CD4-positive, alpha-beta T cell treated with Interleukin-21 for 1 hour (primary cell): ENCODE results near the gene NPC1.
A peak's percentile ranks its signal among the peaks of the same experiment; 100 is the strongest.
"Not testable (repeated sequence)": the region's sequence is repeated elsewhere in the genome, so short reads cannot be mapped to it uniquely, and the experiment has no call there.

Experiments
- DNase-seq: peaks from one replicate; pipeline ENCODE4 v3.0.0-alpha.2; 2020

Gene NPC1

DNA sequence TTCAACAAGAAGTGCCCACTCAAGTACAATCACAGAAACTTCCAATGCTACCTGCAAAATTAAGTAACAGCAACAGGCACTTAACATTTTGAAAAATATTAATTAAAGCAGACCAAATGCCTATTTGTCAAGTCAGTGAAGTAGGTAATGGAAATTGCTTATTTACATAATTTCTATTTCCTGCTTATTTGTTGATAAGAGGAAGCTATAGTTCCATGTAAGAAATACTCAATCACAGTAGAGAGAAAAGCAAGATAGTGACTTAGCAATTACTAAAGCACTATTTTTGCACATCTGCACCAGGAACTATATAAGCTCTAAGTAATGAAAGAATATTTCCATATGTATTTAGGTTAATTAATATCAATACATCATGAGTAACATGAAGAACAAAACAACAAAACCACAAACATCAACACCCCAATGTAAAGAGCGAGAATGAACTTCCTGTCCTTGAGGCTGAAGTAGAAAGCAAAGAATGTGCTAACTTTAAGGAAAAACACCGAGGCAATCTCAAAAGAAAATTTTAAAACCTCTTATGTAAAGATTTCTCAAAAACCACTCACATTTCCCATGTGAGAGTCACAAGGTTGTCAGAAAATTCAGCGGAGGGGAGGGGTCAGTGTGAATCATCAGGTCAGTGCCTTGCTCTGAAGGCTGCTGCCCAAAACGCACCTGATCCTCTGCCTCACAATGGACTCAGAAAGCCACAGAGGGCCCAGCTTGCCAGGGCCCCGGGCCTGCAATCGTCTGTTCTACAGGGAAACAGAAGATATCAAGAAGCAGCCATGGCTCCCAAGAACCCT lies 12.5 kb downstream of the NPC1 start:
- peak; percentile 55 for DNase-seq

DNA sequence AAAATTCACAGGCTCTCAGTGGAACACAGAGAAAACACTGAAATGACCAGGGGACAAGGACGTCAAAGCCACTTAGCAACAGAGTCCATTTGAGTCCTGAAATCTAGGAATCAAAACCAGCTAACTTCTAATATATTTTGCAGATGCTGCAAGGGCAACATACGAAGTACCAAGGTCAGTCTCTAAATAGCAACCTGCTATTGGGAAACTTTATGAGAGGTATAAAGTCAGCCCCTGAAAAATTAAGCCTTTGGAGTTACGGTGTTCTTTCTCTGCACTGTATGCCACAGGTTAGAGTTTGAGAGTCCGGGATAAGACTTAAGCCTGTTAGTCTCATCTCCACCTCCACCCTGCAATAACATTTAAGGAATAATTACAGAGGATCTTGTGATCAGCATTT lies 13.3 kb downstream of the NPC1 start:
- DNase-seq, result no peak

DNA sequence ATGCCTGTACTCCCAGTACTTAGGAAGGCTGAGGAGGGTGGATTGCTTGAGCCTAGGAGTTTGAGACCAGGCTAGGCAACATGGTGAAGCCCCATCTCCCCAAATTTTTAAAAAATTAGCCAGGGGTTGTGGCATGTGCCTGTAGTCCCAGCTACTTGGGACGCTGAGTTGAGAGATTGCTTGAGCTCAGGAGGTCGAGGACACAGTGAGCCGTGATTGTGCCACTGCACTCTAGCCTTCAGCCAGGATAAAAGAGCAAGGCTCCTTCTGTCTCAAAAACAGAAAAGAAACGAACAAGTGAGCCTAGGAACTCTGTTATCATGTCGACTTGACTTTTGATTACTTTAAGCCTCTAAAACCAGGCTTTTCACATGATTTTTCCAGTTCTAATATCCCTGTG lies 13.7 kb downstream of the NPC1 start:
- no peak for DNase-seq

DNA sequence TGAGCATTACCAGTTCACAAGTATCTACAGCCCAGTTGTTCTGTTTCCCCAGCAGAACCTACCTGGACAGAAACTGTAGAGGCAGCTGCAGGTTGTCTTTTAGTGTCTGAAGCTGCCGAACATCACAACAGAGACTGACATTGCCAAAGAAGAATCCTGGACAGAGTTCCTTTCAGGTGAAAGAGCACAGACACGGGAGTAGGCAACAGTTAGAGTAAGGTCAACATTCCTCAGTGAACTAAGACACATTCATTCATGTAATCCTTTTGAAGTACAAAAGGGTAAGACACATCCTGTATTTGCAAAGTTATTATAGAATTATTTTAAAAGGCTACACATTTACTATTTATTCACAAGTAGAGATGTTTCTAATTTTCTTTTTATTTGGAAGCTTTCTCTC lies 14.3 kb downstream of the NPC1 start:
- no peak for DNase-seq

DNA sequence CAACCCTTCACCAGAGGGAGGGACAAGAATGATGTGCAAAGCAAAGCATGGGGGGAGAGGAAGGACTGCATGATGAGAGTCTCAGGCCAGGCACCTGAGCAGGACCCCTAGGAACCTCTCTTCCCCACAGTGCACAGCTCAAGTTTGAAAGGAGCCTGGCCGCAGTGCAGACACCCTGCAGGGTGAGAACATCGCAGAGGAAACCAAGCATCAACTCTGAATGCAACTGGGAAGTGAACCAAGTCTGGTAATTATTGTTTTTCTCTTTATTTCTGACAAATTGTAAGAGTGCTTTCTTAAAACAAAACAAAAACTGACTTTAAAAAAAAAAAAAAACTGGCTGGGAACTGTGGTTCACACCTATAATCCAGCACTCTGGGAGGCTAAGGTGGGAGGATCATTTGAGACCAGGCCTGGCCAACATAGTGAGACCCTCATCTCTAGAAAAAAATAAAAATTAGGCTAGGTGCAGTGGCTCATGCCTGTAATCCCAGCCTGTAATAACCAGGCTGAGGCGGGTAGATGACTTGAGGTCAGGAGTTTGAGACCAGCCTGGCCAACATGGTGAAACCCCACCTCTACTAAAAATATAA lies 15.3 kb downstream of the NPC1 start:
- DNase-seq, result peak; percentile 41

DNA sequence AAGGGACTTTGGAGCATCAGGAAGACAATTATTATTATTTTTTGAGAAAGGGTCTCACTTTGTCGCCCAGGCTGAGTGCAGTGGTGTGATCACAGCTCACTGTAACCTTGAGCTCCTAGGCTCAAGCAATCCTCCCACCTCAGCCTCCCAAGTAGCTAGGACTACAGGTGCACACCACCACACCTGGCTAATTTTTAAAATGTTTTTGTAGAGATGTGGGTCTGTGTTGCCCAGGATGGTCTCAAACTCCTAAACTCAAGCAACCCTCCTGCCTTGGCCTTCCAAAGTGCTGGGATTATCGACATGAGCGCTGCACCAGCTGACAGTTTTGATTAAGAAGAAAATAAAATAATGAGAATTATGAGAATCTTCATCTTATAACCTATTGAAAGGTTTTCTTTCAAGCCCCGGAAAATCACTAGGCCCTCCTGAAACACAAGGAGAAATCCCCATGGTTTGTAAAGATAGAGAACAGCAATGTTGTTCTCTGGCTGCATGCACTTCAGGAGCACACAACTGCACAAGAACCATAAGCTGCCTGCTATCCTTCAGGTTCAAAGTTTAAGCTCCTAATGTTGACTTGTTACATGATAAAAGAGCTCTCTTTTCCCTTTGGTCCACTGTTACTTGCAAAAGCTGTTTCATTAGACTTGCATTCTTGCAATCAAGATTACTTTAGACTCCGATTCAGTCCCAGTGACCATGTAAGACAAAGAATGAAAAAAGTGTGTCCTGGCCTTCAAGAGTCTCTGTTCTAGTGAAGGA lies 16.8 kb downstream of the NPC1 start:
- no peak for DNase-seq

DNA sequence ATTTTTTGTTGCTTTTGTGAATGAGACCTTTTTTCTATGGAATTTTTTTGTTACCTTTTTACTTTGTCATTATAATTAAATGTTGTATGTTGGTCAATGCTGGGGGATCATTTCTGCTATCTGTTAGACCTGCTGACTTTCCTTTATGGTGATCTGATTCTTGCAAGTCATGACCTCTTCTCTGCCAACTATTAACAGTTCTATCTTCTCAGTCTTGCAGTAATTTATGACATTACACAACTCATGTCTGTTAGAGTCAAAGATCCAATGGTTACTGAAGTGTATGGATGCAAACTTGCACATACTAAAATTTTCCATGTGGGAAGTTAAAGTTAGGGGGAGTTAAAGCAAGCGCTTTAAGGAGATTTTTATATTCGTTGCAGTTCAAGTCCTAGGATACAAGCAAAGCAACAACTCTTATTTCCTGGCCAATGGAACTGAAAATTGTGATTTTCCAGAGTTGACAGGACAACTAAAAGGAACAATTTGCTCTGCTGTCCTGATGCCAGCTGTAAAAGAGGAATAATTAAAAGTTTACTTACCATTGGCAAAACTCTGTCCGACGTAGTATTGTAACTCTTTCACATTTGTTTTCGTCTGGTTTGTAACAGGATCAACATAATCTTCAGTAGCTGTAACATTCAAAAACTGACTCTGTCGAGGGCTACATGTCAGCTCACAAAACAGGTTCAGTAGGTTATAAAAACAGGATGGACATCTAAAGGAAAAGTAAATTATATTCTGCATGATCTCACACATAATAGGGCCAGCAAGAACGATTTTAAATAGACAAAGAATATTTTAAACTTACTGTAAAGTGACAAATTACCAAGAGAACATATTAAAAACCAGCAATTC lies 17.8 kb downstream of the NPC1 start:
- DNase-seq, result no peak

DNA sequence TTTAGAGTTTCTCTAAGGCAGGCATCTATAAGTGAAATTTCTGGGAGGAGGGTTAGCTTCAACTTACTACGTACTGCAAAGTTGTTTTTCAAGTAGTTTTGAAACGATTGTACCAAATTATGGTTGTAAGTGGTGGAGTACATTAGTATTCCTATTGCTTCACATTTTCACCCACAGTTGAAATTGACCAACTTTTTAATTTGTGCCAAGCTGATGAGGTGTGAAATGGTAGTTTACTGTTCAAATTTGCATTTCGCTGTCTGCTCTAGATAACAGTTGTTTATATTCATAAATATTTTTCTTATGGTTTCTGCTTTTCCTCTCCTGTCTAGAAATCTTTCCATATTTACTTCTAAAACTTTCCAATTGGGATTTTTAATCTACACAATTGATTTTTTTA lies 18.6 kb downstream of the NPC1 start:
- no peak for DNase-seq

DNA sequence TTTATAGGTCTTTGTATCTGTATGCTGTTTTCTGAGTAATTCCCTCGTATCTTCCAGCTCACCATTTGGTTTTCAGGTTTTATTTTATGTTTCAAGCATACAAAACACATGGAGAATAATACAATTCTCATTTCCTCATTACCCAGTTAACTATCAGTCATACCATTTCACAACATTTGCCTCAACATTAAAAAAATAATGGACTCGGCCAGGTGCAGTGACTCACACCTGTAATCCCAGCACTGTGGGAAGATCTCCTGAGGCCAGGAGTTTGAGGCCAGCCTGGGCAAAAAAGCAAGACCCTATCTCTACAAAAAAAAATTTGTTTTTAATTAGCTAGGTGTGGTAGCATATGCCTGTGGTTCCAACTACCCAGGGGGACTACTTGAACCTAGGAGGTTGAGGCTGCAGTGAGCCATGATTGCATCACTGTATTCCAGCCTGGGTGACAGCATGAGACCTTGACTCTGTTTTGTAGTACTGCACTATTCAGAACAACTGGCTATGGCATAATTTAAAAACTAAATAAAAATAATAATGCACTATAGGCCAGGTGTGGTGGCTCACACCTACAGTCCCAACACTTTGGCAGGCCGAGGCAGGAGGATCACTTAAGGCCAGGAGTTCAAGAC lies 20.3 kb downstream of the NPC1 start:
- DNase-seq, result no peak

DNA sequence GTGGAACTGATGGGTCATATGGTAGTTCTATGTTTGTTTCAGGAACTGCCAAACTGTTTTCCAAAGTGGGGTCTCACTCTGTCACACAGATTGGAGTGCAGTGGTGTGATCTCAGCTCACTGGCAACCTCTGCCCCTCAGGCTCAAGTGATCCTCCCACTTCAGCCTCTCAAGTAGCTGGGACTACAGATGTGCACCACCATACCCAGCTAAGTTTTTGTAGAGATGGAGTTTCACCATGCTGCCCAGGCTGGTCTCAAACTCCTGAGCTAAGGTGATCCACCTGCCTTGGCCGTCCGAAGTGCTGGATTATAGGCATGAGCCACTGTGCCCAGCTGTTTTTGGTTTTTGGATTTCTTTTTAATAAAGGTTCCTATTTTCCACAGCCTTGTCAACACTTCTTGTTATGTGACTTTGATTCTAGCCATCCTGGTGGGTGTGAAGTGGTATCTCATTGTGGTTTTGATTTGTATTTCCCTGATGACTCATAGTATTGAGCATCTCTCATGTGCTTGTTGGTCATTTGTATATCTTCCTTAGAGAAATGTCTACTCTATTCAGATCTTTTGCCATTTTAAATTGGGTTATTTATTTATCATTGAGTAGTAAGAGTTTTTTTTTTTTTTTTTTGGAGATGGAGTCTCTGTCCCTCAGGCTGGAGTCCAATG lies 22.8 kb downstream of the NPC1 start:
- peak; percentile 46 for DNase-seq

DNA sequence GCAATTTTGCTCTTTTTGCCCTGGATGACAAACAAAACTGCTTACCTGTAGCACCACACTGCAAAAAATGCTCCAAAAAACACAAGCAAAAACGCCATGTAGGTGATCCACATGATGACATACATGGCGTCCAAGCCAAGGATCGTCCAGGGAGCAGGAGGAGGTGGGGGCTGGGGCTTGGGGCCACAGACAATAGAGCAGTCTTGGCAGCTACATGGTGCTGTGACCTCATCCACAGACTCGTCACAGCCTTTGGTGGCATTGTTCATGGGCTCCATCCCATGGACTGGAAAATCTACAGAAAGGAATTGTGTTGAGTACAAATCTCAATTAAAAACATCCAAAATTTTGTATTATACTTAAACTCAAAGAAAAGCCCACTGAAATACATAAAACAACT lies 26.1 kb downstream of the NPC1 start:
- DNase-seq, result no peak

DNA sequence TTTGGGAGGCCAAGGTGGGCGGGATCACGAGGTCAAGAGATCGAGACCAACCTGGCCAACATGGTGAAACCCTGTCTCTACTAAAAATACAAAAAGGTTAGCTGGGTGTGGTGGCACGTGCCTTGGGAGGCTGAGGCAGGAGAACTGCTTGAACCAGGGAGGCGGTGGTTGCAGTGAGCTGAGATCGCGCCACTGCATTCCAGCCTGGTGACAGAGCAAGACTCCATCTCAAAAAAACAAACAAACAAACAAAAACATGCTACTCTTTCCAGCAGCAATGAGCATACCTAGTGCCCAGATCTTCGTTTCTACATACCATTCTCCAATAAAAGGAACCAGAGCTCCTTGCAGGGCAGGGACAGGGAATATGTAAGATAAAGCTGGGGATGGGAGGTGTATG lies 28.8 kb downstream of the NPC1 start:
- not testable (repeated sequence) for DNase-seq

DNA sequence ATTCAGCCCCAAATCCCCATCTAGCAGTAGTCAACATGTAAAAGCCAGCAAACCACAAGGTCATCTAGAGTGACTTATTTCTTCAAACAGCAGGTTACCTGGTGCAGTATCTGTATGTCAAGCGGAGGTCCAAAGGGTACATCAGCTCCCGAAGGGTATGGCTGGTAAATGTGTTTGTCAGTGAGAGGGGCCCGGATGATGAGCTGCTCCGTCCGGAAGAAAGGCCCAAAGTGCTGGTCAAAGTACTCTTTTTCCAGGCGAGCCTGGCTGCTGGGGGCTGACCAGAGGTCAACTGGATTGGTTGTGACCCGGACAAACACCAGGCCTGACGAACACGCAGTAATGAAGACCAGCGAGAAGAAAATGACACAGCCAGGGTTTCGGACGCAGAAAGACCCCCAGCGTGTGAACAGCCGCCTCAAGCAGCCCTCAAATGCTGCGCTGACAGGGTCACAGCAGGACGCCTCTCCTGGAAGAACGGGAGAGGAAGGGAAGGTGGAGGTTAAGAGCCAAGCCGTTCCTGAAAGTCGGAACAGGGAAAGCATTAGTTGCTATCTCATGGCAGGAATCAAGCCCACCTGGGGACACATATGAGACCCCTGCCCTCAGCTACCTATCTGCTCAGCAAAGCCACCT lies 30.0 kb downstream of the NPC1 start:
- no peak for DNase-seq

DNA sequence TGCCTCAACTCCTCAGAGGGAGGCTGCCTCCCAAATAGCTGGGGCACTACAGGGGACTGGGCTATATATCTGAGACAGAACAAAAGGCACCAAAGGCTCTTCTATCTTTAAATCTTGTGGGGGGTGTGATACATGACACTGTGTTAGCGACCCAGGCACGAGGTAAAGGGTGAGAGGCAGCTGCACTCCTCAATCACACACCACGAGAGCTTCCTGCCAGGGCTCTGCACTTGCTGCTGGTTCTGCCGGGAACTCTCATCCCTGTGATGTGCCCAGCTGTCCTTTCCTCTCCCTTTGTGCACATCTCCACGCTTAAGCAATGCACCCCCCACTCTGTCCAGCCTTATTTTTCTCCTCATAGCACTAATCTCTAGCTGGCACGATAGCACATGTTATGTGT lies 32.4 kb downstream of the NPC1 start:
- no peak for DNase-seq

DNA sequence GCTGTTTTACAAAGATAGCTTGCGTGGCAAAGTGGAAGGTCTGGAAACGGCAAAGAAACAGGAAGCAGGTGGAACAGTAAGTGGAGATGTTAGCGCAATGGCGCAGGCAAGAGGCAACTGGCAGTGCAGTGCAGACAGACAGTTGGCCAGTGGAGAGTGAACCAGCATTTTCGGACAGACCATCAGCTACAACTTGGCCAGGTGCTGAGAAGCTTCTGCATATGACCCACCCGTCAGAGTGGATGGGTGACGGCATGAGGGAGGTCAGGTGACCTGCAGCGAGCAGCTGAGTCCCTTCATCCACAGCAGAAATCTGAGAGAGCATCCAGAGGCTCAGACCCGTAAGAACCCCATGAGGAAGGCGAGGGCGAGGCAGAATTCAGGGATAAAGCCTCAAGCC lies 33.8 kb downstream of the NPC1 start:
- DNase-seq, result no peak

DNA sequence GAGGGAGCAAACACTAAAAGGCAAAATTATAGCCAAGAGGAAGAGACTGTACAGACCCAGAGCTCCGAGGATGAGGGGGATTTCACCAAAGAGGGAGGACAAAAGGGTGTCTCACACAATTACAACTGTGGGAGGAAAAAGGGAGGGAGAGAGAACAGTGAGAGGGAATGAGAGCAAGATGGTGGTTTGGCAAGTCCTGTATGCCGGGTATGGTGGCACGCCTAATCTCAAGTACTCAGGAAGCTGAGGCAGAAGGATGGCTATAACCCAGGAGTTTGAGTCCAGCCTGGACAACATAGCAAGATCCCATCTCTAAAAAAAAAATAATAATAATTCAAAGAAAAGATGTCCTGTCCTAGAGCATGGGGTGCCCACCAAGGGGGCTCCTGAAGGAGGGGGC lies 34.3 kb downstream of the NPC1 start:
- DNase-seq, result no peak

DNA sequence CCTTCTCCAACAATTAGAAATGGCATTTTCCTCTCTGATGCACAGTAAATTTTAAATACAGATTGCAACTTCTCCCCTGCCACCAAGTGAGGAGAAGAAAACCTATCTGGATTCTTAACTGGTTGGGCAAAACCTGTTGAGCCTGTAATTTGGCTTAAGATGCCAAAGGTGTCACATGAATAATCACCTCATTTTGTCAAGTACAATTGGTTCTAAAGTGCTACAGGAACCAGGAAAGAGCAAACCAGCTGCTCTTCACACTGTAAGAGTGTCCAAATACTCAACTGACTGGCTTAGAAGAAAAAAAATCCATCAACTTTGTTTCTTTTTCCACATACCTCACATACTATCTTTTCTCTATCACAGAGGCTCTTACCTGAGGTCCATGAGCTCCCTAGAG lies 35.4 kb downstream of the NPC1 start:
- no peak for DNase-seq

DNA sequence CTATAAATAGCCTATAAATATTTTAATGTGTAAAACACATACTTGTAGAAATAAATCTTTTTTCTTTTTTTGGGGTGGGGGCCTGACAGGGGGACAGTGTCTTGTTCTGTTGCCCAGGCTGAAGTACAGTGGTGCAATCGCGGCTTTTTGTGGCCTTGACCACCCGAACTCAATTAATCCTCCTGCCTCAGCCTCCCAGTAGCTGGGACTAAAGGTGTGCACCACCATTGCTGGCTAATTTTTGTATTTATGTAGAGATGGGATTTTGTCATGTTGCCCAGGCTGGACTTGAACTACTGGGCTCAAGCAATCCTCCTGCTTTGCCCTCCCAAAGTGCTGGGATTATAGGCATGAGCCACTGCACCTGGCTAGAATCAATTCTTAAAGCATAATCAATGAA lies 37.6 kb downstream of the NPC1 start:
- no peak for DNase-seq

DNA sequence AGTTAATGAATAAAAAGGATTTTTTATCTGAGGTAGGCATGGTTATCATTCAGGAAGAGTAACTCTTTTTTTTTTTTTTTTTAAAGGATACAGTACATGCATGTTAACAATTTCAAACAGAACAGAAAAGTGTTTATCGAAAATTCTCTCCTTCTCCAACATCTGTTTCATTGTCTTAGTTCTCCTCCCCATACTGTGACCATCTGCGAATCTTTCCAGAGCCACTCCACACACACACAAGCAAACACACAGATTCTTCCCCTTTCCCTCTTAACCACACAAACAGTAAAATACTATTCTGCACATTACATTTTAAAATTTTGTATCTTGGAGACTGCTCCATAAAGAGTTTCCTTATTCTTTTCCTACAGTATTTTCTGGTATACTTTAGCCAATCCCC lies 38.0 kb downstream of the NPC1 start:
- no peak for DNase-seq

DNA sequence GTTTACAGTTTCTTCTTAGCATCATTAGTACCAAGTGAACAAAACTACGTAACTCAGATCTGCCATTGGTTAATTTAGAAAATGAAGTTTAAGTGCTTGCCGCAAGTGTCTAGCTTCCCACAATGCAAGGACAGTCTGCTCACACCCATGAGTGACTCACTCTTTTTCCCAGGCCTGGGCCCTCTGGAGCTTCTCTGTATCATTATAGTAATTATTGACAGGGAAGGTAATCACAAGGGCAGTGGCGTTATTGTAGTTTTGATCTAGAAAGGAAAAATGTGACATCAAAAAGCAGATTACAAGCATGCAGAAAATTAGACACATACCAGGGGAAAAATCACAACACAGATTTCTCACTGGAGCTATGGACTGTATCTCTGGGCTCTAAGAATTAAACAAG lies 38.5 kb downstream of the NPC1 start:
- DNase-seq, result no peak

DNA sequence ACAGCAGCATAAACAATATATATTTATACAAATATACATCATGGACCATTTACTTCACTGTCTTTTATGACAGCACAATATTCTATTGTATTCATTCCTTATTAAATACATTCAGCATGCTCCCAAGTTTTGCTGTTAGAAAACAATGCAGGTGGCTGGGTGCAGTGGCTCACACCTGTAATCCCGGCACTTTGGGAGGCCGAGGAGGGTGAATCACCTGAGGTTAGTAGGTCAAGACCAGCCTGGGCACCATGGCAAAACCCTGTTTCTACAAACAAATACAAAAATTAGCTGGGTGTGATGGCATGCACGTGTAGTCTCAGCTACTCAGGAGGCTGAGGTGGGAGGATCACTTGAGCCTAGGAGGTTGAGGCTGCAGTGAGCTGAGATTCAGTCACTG lies 39.0 kb downstream of the NPC1 start:
- DNase-seq, result no peak
